HEK293 (cell line): ENCODE measurements around the gene OR1F1.

Experiments
- CTCF ChIP-seq: fragments of 450-650 bp; formaldehyde crosslinking; IDR thresholded peaks from 2 replicates; pipeline ENCODE4 v1.5.1; 2016; ENCODE audit warnings: missing biosample characterization, missing genetic modification characterization
- SETDB1 ChIP-seq: IDR thresholded peaks from one replicate; pipeline ENCODE4 v1.6.1; 2017; ENCODE audit warnings: mild to moderate bottlenecking, low read length, moderate library complexity, mixed read lengths; ENCODE audit not compliant: insufficient read length
- ZBTB21 ChIP-seq: fragments of 450-650 bp; formaldehyde crosslinking; IDR thresholded peaks from 2 replicates; pipeline ENCODE4 v1.5.1; 2017; ENCODE audit warnings: missing biosample characterization, missing genetic modification characterization
- ZNF174 ChIP-seq: fragments of 450-650 bp; formaldehyde crosslinking; IDR thresholded peaks from 2 replicates; pipeline ENCODE4 v1.5.0; 2017; ENCODE audit warnings: missing biosample characterization, mild to moderate bottlenecking, missing genetic modification characterization
- ZNF175 ChIP-seq: fragments of 450-650 bp; formaldehyde crosslinking; IDR thresholded peaks from 2 replicates; pipeline ENCODE4 v1.5.1; 2016; ENCODE audit warnings: missing biosample characterization, missing genetic modification characterization
- ZNF24 ChIP-seq: fragments of 450-650 bp; formaldehyde crosslinking; IDR thresholded peaks from 2 replicates; pipeline ENCODE4 v1.5.1; 2016; ENCODE audit warnings: missing biosample characterization, missing genetic modification characterization
- ZNF280D ChIP-seq: fragments of 450-650 bp; formaldehyde crosslinking; IDR thresholded peaks from 2 replicates; pipeline ENCODE4 v1.5.1; 2016; ENCODE audit warnings: missing biosample characterization, missing genetic modification characterization
- ZNF302 ChIP-seq: fragments of 450-650 bp; formaldehyde crosslinking; IDR thresholded peaks from 2 replicates; pipeline ENCODE4 v1.5.1; 2016; ENCODE audit warnings: missing biosample characterization, missing genetic modification characterization, low read depth
- ZNF350 ChIP-seq: fragments of 450-650 bp; formaldehyde crosslinking; IDR thresholded peaks from 2 replicates; pipeline ENCODE4 v1.5.0; 2017; ENCODE audit warnings: missing biosample characterization, mild to moderate bottlenecking, missing genetic modification characterization
- ZNF423 ChIP-seq: fragments of 450-650 bp; formaldehyde crosslinking; IDR thresholded peaks from 2 replicates; pipeline ENCODE4 v1.5.1; 2016; ENCODE audit warnings: missing biosample characterization, missing genetic modification characterization
- ZNF449 ChIP-seq: fragments of 450-650 bp; formaldehyde crosslinking; IDR thresholded peaks from 2 replicates; pipeline ENCODE4 v1.5.1; 2017; ENCODE audit warnings: missing biosample characterization, mild to moderate bottlenecking, missing genetic modification characterization, moderate library complexity
- ZNF530 ChIP-seq: fragments of 450-650 bp; formaldehyde crosslinking; IDR thresholded peaks from 2 replicates; pipeline ENCODE4 v1.5.1; 2016; ENCODE audit warnings: low read depth, missing biosample characterization, missing genetic modification characterization
- ZNF76 ChIP-seq: fragments of 450-650 bp; formaldehyde crosslinking; IDR thresholded peaks from 2 replicates; pipeline ENCODE4; 2016; ENCODE audit warnings: low read depth, missing biosample characterization, missing genetic modification characterization, borderline replicate concordance
- ZNF777 ChIP-seq: fragments of 450-650 bp; formaldehyde crosslinking; IDR thresholded peaks from 2 replicates; pipeline ENCODE4 v1.5.1; 2017; ENCODE audit warnings: missing biosample characterization, missing genetic modification characterization, borderline replicate concordance

- no peak for TF ChIP-seq SETDB1
- TF ChIP-seq ZNF174 (tag by site-specific recombination), result no peak
- TF ChIP-seq CTCF (tag by site-specific recombination), result no peak
- TF ChIP-seq ZNF280D (tag by site-specific recombination), result no peak
- no peak for TF ChIP-seq ZNF449 (tag by site-specific recombination)
- TF ChIP-seq ZNF24 (tag by site-specific recombination), result no peak
- no peak for TF ChIP-seq ZNF530 (tag by site-specific recombination)
- no peak for TF ChIP-seq ZNF350
- TF ChIP-seq ZNF302 (tag by site-specific recombination), result no peak
- no peak for TF ChIP-seq ZNF175 (tag by site-specific recombination)
- TF ChIP-seq ZBTB21 (tag by site-specific recombination), result no peak
- no peak for TF ChIP-seq ZNF76 (tag by site-specific recombination)
- no peak for TF ChIP-seq ZNF423 (tag by site-specific recombination)
- TF ChIP-seq ZNF777 (tag by site-specific recombination), result no peak
These were observed 54.7 kb downstream of the OR1F1 start for GRCh38 chr16:3242709-3243108.
